ENCODE results near the gene IGLL5.

Gene IGLL5

GRCh38 chr22:22863001-22863400, 24.6 kb upstream of the IGLL5 start:
- DNase-seq = no peak

GRCh38 chr22:22865311-22866072, 22.1 kb upstream of the IGLL5 start:
- DNase-seq = no peak

- no peak for DNase-seq
Observed at GRCh38 chr22:22866381-22867111, 21.1 kb upstream of the IGLL5 start.

- DNase-seq = no peak
Observed at GRCh38 chr22:22867996-22868715, 19.5 kb upstream of the IGLL5 start.

GRCh38 chr22:22870577-22871404, 16.8 kb upstream of the IGLL5 start:
- DNase-seq = peak in 1 of 4 experiments; percentile 23

- DNase-seq = no peak
Observed at GRCh38 chr22:22871536-22872278, 15.9 kb upstream of the IGLL5 start.

- no peak for DNase-seq
Observed at GRCh38 chr22:22872722-22873708, 14.6 kb upstream of the IGLL5 start.

GRCh38 chr22:22877523-22878210, 9.9 kb upstream of the IGLL5 start:
- DNase-seq = peak; percentile 78 to 90 (median 87)

- DNase-seq = no peak
Observed at GRCh38 chr22:22878211-22878570, 9.4 kb upstream of the IGLL5 start.

GRCh38 chr22:22878801-22879674, 8.6 kb upstream of the IGLL5 start:
- no peak for DNase-seq

GRCh38 chr22:22879675-22880155, 7.9 kb upstream of the IGLL5 start:
- no peak for DNase-seq

- DNase-seq = no peak
Observed at GRCh38 chr22:22880645-22881044, 7.0 kb upstream of the IGLL5 start.

- peak in 3 of 4 experiments; percentile 26 to 40 (median 40) for DNase-seq
Observed at GRCh38 chr22:22881116-22882000, 6.3 kb upstream of the IGLL5 start.

- peak; percentile 69 to 88 (median 84) for DNase-seq
Observed at GRCh38 chr22:22882033-22882717, 5.4 kb upstream of the IGLL5 start.

- no peak for DNase-seq
Observed at GRCh38 chr22:22883090-22883727, 4.4 kb upstream of the IGLL5 start.
